ENCODE results near the gene ANKRD13C.
"Not testable (repeated sequence)": the region's sequence is repeated elsewhere in the genome, so short reads cannot be mapped to it uniquely, and the experiment has no call there.

The ANKRD13C gene

GRCh38 chr1:70360321-70360720 is 5.8 kb upstream of the ANKRD13C start:
- no peak for DNase-seq (ENCODE audit: low read depth)

DNA sequence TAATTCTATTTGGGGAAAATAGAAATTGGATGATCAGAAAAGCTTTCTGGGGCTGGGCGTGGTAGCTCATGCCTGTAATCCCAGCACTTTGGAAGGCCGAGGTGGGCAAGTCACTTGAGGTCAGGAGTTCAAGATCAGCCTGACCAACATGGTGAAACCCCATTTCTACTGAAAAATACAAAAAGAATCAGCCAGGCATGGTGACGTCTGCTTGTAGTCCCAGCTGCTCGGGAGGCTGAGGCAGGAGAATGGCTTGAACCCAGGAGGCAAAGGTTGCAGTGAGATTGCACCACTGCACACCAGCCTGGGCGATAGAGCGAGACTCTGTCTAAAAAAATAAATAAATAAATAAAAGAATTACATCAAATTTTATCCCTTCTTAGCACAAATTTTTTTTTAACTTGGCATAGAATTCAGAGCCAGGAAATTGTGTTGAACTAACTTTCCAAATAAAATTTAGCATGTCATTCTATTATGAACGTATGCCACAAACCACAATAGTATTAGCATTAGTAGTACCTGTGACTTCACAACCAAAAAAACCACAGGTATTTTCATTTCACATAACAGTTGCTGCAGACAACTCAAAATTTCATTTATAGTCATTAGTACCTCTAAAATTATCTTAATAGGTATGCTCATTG is 4.5 kb upstream of the ANKRD13C start:
- no peak for DNase-seq (ENCODE audit: low read depth)

- DNase-seq (ENCODE audit: low read depth) = no peak
Observed at GRCh38 chr1:70355920-70356319, 1.4 kb upstream of the ANKRD13C start.

DNA sequence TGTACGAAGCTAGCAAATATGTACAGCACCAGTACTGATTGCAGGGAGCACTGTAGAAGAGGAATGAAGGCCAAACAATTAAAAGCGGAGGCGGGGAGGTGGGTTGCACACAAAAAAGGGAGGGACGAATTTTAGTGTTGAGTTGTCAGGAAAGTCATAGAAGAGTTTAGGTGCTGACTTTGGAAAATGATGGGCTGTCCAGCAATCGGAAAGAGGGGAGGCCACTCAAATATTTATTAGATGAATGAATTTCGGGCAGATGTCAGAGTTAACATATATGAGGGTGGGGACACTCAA is 537 bp upstream of the ANKRD13C start:
- DNase-seq (ENCODE audit: low read depth) = no peak

DNA sequence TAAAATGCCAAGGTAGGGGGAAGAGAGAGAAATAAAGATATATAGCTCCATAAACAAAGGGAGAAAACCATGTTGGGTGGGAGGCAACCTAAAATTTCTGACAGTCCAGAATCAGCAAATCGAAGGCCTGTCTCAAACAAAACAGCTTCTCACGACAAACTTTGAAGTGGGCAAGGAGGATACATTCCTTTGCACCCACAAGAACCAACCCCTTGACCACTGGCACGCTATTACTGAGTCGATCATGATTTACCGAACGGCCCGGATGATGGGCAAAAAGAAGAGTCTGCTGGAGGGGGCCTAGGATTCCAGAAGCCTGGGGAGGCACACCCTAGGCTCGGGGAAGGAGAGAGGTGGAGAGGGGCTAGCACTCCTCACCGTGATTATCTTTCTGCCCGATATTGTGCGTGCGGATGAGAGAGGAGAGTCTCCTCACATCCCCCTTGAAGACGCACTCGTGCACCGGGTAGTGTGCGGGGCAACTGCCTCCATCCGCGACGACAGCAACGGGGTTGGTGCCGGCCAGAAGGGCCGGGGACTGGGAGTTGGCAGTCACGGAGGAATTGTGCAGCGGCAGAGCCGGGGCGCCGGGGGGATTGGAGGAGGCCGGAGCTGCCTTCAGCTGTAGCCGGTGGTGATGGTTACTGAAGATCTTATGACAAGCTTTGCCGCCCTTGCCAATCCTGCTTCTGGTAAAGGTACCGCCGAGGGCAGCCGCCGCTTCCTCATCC is 756 bp downstream of the ANKRD13C start:
- no peak for DNase-seq (ENCODE audit: low read depth)

- DNase-seq (ENCODE audit: low read depth) = no peak
Observed at GRCh38 chr1:70353044-70353443, 1.5 kb downstream of the ANKRD13C start.

- not testable (repeated sequence) for DNase-seq (ENCODE audit: low read depth)
Observed at GRCh38 chr1:70349799-70350198, 4.7 kb downstream of the ANKRD13C start.

DNA sequence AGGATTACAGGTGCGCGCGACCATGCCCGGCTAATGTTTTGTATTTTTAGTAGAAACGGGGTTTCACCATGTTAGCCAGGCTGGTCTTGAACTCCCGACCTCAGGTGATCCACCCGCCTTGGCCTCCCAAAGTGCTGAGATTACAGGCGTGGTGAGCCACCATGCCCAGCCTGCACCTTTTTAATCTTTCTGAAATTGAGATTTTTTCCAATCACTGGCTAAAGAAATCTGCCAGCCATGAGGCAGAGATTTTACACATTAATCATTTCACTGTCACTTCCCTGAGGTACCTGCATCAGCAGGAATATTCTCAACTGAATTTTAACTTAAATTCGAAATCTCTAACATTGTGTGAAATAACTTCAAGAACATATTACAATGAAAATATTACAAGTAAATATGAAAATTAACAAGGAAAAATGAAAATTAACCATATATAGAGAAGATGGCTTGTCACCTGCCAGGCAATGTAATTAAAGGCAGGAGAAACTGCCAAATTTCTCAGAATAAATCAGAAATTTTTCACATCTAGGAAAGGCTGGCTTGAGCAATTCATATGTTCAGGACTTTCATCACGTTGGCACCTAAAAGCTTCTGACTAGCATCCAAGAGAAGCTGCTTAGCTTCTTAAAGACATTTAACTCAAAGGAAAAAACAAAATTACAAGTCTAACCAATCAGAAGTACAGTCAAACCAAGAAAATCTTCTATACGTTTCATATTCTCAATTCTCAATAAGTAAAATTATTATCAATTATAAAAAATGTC is 5.9 kb downstream of the ANKRD13C start:
- DNase-seq (ENCODE audit: low read depth) = no peak

- not testable (repeated sequence) for DNase-seq (ENCODE audit: low read depth)
Observed at GRCh38 chr1:70339644-70340043, 14.9 kb downstream of the ANKRD13C start.

DNA sequence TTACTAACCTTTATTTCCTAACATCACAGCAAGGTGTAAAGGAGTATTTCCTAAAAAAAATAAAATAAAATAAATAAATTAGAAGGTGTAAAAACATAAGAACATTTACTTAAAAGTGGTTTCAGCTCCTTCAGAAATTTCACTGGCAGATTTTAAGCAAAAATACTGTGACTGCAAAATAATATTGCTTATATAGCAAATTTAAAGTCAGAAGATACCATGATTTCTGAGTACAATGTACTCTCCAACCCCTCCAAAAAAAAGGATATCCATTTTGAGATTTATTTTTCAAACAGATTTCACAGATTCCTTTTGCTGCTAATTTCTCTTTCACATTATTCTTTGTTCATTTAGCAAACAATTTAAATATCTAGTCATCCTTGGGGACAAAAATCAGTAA is 18.5 kb downstream of the ANKRD13C start:
- DNase-seq (ENCODE audit: low read depth) = no peak

DNA sequence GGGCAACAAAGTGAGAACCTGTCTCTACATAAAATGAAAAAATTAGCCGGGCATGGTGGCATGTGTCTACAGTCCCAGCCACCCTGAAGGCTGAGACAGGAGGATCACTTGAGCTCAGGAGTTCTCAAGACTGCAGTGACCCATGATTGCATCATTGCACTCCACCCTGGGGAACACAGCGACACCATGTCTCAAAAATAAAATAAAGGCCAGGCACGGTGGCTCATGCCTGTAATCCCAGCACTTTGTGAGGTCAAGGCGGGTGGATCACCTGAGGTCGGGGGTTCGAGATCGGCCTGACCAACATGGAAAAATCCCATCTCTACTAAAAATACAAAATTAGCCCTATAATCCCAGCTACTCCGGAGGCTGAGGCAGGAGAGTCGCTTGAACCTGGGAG is 20.1 kb downstream of the ANKRD13C start:
- no peak for DNase-seq (ENCODE audit: low read depth)

GRCh38 chr1:70333245-70333644 is 21.3 kb downstream of the ANKRD13C start:
- no peak for DNase-seq (ENCODE audit: low read depth)

- no peak for DNase-seq (ENCODE audit: low read depth)
Observed at GRCh38 chr1:70331962-70332361, 22.6 kb downstream of the ANKRD13C start.

- no peak for DNase-seq (ENCODE audit: low read depth)
Observed at GRCh38 chr1:70327306-70328076, 27.0 kb downstream of the ANKRD13C start.

GRCh38 chr1:70324683-70325082 is 29.8 kb downstream of the ANKRD13C start:
- no peak for DNase-seq (ENCODE audit: low read depth)

- no peak for DNase-seq (ENCODE audit: low read depth)
Observed at GRCh38 chr1:70319750-70320149, 34.8 kb downstream of the ANKRD13C start.

DNA sequence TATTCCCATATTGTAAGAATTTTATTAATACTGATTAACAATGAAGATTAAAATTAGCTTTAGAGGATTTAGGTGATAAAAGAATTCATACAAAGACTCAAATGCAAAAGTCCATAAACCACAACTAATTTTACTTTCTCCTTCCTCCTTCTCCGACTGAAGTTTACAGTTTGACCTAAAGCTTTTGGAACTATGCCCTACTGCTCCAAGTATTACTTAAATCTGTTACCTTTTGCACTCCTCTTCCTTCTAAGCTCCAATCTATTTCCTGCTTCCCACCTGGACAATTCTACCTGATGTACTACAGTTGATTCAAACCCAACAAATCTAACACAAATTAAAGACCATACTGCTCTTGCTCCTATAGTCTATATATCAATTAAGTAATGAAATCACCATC is 36.3 kb downstream of the ANKRD13C start:
- DNase-seq (ENCODE audit: low read depth) = no peak

- DNase-seq (ENCODE audit: low read depth) = no peak
Observed at GRCh38 chr1:70317087-70317486, 37.4 kb downstream of the ANKRD13C start.

DNA sequence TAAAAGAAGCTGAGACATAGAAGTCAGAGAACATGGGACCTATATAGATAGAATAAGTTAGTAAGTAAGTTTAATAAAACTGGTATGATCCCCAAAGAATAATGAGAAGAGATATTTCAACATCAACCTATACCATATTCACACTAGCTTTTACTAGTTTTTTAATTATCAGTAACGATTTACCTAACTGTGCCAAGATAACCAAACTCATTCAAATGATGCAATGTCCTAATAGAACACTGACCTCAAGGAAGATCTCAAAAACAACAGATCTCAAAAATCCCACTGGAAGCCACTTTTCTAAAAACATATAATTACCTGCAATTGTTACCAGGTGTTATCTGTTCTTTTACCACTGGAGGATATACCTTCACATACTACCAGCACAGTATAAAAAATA is 38.7 kb downstream of the ANKRD13C start:
- DNase-seq (ENCODE audit: low read depth) = no peak

DNA sequence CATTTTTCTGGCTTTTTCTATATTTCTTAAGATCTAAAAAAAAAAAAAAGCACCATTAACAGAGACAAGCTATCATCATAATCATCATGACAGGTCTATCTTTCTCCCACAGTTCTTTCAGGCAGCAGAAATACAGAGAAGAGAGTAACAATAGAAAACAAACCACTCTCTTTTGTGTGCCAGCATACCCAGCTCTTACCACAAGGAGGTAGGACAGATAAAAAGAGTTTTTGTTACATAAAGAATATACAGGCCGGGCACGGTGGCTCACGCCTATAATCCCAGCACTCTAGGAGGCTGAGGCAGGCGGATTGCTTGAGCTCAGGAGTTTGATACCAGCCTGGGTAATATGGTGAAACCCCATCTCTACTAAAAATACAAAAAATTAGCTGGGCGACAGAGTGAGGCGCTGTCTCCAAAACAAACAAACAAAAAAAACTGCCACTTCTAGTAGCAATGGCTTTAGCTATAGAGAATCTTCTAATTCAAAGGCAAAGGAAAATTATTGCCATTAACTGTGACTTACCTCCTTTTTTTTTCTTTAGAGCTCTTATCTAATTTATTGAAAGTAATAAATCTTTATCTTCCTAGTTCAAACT is 39.7 kb downstream of the ANKRD13C start:
- no peak for DNase-seq (ENCODE audit: low read depth)

GRCh38 chr1:70311369-70311768 is 43.2 kb downstream of the ANKRD13C start:
- DNase-seq (ENCODE audit: low read depth) = no peak

- DNase-seq (ENCODE audit: low read depth) = no peak
Observed at GRCh38 chr1:70299472-70299871, 55.0 kb downstream of the ANKRD13C start.

Data from activated T-helper 9 cell treated with anti-CD3 and anti-CD28 coated beads, Interleukin-2, amount 50 U/mL, for 16 hours (primary cell).